GM18868 (cell line): ENCODE data around the gene CCNI2.
A peak's percentile ranks its signal among the peaks of the same experiment; 100 is the strongest.

Source experiments
- ATAC-seq: cut with Tn5 transposase; IDR thresholded peaks from one replicate; pipeline ENCODE4 v1.9.1; 2021; ENCODE audit warnings: mild to moderate bottlenecking, moderate library complexity; ENCODE audit not compliant: unreplicated experiment

Gene CCNI2

DNA sequence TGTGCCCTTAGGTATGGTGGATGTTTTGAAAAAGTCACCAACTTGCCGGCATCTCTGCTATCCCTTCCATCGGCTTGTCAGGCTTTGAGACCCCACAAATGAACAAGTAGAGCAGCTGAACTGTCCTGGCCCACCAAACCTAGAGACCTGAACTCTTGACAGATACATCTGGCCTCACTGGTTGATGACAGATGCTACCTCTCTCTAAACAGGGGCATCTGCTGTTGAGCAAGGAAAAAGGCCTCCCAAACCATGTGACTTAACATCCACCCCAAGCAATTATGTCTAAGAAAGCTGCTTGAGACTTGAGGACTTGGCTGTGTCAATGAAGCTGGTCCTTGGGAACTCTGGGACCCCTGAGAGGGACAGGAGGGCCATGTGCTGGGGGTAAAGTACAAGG is 2.3 kb downstream of the CCNI2 start:
- ATAC-seq, result no peak

DNA sequence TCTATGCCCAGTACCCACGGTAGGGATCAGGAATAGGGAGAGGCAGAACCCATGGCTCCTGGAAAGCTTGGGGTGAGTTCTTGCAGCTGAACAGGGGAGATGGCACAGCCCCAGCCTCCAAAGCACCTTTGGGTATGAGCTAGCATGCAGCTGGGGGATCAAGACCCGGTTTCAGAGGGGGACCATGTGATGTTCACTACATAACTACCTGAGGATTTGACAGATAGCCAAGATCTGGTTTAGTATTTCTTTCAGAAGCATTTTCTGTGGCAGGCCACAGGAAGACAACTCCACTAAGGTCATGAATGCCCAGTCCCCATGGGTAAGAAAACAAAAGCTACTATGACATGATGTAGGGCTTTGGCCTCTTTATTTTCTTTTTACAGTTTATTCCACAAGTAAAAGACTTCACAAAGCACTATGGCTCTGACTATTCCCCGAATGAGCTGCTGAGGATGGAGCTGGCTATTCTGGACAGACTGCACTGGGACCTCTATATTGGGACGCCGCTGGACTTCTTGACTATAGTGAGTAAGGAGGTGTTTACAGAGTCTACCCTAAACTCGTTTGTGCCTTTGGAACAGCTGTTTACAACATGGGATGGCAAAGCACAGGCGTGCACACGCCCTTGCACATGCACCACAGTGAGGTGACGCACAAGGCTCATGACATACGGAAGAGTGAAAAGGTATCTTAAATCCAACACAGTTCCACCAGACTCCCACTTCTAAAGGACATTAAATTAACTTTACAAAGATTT is 3.4 kb downstream of the CCNI2 start:
- ATAC-seq, result peak; percentile 41

DNA sequence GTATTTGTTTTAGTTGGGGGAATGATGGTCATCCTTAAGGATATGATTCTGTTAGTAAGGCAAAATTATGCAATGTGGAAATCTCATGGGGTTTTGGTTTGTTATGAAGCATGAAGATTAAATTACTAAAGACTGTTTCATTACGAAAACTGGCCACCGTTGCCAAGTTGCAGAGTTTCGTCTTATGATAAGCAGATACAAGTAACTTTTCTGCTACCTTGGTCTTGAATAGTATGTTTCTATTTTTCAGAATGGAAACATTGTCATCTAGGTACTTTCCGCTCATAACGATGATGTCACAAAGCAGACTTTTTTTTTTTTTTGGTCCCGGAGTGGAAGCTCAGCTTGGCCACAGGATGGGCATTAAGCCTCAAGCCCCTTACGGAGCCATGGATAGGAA is 4.2 kb downstream of the CCNI2 start:
- peak; percentile 53 for ATAC-seq

DNA sequence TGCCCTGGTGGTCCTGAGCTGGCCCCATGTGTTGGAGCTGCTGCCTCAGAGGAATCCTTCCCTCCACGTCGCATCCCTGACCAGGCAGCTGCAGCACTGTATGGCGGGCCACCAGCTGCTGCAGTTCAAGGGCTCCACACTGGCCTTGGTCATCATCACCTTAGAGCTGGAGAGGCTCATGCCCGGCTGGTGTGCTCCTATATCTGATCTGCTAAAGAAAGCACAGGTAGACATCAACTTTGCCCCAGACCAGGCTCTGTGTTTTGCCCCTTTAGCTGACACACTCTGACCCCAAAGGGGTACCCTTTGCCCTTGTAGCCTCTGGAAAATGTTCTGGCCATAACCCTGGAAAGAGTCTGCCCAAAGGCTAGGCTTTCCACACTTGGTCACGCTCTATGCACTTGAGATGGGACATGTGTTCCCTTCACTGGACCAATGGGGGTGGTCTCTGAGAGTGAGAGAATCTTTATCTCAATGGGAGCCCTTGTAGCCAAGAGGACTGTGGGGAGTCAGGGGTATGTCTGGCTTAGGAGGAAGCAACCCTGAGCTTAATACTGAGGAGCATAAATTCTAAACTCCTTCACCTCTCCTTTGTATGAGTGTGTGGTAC is 4.8 kb downstream of the CCNI2 start:
- ATAC-seq, result no peak

DNA sequence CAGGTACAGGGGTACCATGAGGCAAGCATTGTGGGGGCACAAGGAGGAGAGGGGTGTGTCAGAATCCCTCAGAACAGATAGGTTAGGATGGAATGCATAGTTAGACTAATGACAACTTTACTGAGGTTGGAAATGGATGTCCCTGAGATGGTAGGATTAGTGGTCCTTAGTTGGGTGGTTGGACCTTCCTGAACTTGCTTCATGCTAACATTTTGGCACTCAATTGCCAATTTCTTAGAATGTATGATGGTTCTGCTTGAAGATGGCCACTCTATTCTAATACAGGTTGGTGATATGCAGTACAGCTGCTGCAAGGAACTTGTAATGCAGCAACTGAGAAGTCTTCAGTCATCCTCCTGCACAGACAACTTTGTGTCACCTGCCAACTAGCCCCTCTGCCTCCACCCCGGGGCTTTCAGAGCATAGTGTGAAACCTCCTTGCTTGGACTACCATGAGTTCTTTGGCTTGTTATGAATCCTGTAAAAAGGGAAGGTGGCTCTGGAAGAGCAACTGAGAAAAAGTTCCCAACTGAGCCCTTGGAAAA is 5.4 kb downstream of the CCNI2 start:
- no peak for ATAC-seq

DNA sequence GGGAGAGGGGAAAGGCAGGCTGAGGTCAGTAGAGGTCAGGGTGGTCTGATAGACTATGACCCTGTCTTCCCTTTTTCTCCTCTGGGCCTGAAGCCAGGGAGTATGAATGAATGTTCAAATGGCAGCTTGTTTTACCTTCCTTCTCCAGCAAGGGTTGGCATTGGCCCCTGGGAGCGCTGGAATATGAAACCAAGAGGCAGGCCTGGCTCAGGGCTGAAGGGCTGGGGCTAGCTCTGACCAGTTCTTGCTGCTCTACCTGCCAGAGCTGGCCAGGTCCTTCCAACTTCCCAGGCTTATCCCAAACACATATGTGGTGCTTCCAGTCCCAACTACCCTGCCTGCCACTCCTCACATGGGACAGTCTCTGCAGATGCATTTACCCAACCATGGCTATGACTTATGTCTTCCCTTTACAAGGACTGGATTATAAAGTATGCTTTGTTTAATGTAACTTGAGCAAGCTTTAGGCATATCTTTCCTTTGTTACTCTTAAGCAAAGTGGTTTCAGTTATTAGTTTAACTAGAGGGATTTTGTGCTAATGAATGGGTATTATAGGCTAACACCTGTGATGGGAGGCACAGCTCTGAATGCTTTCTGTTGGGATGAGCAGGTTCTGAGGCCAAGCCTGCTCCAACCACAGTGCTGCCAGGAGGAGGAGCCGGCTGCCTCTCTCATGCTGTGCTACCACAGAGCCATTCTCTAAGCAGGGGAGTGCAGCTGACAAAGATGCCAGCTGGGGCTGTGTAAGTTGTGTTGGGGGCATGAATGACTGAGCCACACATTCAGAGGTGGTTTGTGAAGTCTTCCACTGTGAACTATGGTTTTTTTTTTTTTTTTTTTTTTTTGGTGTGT is 6.1 kb downstream of the CCNI2 start:
- ATAC-seq, result no peak

DNA sequence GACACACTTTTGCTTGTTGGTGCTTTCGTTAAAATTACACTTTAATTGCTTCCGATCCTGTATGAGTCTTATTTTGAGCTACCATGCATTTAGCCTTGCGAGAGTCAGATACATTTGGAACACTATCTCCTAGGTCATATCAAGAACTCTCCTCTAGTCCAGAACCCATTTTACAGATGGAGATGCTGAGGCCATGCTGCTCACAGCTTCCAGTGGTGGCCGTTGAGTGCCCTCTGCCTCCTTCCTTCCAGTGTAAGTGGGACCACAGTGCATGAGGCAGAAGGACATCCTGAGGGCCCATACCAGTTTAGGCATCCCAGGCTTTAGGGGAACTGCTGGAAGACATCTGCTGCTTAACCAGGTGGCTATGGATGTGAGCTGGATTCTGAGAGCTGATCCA is 6.9 kb downstream of the CCNI2 start:
- ATAC-seq, result no peak

DNA sequence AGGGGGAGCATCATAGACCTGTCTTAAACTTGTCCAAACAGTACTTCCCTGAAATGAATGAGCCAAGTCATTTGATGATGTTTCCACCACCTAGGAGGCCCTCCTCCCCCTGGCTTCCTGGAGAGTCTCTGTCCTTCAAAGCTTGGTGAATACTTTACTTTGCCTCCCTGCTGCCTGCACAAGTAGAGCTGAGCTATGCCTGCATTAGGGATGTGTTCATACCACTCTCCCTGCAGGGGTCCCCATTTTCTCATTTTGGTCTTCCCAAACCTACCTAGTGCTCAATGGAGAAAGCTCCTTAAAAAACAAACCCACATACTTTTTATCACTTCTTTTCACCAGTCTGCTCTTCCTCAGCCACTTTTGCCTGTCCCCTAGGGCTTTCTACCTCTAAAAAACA is 7.7 kb downstream of the CCNI2 start:
- no peak for ATAC-seq

DNA sequence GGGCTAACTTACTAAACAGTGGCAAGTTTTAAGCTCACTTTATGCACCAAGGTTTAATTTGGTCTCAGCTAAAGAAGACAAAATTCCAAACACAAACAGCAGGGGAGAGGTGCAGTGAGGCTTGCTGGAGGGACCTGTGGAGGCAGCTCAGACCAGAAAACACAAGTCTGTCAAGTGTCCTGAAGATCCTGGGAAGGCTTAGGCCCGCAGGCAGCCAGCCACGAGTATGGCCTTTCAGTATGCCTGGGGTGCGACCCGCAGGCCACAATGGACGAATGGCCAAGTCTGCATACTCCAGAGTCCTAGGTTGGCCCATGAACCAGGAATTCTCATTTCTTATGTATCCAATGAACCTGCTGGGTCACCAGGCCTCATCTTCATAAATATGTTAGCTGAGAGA is 9.3 kb downstream of the CCNI2 start:
- no peak for ATAC-seq

DNA sequence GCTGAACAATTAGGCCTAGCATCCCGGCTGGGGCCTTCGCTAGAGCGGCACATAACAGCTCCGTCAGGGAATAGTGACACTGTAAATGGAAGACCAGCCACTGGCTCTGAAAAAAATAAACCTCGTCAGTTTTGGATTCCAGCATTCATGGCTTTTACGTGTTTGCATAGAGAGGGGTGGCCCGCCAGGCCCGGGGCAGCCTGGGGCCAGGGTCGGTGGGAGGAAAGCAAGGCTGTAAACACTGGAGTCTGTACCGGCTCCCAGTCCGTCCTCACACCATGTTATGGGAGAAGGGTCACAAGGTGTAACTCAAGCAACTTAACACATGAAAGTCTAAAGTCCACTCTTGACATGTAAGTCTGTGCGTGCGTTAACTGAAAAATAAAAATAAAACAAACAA is 11.2 kb downstream of the CCNI2 start:
- no peak for ATAC-seq

DNA sequence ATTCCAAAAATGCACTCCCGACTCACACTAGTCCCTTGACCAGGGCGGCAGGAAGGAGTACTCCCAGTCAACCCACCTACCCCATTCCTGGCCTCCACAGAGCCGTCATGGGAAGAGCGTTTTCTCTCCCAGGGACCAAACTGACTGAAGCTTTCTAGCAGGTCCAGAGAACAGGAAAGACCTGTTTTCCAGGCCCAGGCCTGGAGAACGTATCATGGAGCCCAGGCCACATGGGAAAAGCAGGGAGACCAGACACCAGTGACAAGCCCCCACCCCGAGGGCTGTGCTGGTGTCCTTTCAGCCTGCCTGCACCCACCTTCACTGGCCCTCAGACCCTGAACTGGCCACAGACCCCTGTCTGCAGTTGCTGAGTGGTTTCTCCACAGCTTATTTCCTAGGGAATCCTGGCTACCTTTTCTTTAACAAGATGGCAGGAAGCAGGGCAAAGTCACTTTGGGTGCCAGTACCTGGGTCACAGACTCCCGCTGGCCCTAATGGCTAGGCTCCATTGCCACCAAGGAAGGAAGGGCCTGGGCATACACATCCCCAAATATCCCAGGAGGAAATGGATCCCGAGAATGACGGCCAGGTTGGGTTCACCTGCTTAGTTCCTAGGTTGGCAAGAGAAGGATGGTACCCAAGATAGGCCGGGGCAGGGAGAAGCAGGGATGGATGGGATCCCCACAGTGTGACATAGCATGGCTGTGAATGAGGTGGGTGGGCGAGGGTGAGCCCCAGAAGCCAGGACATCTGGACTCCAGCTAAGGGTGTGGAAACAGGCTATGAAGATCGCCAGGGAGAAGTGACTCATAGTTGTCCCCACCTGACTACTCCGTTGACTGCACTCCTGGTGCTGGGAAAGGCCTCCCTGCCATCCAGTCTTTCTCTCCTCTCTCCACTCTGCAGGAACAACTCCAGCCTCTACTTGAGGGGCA is 12.2 kb downstream of the CCNI2 start:
- no peak for ATAC-seq

DNA sequence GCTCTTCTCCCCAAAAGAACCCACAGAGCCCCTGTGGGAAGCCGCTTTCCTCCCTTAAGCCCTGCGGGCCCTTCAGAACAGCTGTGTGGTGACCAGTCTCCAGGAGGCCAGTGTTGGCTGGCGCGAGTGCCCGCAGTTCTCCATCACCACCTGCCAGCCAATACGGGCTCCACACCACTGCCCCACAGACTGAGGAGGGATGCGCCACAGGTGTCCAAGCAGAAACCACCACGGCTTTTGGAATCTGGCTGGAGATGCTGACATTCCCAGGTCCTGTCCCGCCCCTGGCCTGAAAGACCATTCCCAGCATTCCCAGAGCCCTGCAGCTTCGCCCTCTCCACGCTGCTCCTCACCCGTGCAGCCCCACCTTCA is 12.8 kb downstream of the CCNI2 start:
- no peak for ATAC-seq

DNA sequence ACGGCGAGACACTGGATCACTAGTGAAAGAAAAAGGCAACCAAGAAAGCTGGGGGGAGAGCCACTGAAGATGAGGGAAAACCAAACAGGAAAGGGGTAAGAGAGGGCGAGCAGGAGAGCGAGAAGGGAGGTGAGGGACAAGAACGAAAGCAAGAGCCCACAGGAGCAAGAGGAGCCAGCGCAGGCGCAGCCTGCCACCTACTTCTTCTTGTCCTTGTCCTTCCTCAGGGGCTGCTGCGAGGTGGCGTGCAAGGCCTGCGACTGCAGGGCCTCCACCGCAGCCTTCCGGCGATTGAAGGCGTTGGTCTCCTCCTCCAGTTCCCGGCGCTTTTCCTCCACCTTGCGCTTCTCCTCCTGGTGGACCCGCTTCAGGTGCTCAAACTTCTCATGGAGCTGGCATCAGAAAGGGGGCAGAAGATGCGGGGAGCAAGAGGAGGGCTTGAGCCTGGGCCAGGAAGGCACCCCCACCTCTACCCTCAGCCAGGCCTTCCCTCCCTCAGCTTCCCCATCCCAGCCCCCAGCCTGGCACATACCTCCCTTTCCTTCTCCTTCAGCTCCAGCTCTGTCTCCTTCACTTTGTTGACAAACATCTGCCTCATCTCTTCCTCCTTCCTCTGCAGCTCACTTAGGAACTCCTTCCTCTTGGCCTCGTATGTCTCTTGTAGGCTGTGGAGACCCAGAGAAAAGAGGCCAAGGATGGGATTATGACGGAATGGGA is 13.5 kb downstream of the CCNI2 start:
- no peak for ATAC-seq

DNA sequence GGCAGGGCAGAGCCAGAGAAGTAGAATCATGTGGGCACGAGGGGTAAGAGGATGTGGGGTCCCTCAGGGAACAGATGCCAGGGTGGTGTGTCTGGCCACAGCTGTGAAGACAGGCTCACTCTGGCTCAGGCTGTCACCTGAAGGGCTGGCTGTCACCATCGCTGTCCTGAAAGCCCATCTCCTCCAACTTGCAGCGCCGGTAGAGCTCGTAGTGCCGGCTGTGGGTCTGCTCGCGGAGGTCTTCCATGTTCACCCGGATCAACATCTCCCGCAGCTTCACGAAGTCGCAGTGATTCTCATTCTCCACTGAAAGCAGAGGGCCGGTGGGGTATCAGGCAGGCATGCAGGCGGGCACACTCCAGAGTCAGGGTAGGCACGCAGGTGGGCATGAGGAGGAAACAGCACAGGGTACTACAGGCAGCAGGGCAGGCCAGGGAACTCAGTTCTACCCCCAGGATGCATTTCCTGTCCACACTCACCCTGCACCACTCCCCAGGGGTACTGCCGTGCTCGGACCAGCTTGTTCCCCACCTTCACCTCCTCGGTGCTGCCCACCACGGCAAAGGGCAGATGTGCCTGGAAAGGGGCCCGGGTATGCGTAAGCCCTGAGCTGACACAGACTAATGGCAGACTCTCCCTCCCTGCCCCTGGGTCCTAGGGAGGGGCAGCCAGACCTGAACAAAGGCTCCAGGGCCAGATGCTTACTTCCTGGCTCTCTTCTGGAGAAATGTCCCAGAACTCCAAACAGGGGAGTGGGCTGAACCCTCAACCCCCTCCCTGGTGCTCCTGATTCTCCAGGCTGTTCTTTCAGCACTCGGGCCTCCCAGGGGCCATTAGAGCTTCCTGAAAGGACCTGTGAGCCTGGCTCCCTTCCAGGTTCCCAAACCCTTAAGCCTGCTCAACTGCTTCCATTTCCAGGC is 14.4 kb downstream of the CCNI2 start:
- ATAC-seq, result no peak

DNA sequence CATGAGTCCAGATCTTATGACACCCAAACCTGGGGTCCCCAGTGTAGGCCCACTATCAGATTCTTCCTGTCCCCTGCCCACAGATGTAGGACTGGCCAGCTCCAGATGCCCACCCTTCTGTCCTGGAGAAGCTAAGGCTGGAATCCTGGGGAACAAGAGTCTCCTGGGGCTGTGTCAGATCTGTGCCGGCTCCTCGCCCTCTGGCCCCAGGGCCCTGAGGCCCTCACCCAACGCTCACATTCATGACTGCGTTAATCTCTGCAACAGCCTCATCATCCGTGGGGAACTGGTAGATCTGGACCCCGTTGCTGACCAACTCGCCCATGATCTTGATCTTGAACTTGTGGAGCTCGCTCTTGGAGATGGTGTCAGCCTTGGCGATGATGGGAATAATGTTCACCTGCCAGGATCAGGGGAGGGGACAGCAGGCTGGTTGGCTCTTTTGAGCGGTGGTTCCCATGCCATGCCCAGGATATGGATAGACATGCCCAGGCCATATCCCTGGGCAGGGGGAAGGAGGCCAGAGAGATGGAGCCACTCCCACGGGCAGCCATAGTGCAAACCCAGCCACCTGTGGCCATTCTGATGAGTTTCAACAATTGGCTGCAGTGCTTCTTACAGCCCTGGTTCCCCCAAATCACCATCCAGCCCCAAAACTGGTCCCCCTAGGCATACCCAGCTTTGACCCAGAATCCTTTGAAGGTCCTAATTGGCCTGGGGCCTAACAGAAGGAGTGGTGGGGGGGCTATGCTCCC is 15.2 kb downstream of the CCNI2 start:
- no peak for ATAC-seq

DNA sequence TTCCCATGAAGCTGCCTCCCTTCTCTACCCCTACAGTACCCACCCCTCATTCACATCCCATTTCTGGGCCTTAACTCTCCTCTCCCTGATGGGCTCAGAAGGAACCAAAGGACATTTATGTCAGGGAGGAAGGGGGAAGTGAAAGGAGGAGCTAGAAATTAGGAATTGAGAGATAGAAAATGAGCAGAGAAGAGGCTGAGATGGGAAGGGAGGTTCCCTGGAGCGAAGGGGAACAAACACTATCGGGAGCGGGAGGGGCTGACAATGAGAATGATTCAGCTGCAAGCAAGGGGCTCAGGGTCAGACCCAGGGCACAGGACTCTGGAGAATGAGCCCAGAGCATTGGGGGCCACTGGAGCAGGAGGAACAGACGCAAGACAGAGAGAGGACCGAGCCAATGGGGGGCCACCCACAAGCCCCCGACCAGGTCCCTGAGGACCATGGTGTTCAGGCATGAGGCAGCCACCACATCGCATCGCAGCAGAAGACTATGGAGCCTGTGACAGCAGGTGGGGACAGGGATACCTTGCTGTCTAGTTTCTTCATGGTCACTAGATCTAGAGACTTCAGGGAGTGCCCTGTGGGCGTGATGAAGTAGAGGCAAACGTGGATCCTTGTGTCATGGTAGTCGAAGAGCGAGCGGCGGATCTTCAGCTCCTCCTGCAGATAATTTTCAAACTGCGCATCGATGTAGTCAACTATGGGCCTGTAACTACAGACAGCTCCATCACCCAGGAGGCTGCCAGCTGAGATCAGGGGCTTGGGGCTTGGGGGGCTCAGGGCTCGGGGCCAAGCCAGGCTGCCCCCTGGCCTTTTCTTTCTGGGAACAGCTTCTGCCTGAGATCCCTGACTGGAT is 16.2 kb downstream of the CCNI2 start:
- ATAC-seq, result no peak

DNA sequence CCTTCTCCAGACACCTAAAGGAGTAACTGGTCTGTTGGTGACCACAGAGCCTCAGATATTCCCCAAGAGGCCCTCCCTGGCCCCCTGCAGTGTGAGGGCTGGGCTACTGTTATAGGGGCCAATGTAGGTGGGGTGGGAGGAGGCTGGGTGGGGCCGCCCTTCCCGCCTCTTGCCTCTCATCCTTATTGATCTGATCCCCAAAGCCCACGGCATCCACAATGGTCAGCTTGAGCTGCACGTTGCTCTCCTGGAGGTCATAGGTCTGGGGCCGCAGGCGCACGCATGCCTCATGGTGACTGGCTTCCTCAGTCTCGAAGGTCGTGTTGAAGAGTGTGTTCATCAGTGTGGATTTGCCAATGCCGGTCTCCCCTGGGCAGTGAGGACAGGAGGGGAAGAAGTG is 16.8 kb downstream of the CCNI2 start:
- ATAC-seq, result no peak
